Measurements from ENCODE around the gene GALNTL6.
"Not testable (repeated sequence)": the region's sequence is repeated elsewhere in the genome, so short reads cannot be mapped to it uniquely, and the experiment has no call there.

The GALNTL6 gene

DNA sequence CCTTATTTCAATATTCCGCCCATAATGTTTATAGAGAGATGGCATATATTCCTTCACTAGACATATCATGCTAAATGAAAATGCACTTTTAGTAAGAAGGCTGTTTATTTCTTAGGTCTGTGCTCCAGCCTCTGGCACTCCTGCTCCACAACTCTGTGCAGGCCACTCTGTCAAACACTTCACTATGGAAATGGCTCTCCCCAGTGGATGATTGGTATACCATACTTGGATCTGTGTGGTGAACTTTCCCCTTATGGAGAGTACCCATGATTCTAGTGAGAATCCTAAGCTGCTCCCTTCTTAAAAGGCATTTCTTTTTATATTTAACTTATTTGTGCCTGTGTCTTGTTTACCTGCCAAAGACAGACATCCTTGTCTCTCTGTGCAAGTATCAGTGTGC lies 875.3 kb downstream of the GALNTL6 start:
- DNase-seq: no peak

GRCh38 chr4:172691552-172691951 lies 878.3 kb downstream of the GALNTL6 start:
- DNase-seq: no peak

DNA sequence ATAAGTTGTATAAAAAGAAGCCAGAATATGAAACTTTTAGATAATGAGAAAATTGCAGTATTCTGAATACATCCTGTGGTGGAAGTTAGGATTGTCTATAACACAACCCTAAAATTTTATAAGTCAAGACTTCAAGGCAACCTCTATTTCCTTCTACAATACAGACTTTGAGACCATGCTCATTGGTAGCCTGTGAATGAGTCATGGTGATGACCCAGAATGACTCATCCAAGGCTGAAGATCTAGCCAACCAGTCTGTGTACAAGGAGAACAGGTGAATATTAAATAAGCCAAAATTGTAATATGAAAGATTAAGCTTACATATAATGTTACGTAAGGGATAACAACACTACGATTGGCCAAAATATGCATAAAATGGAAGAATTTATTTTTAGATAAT lies 879.5 kb downstream of the GALNTL6 start:
- no peak for DNase-seq

GRCh38 chr4:172698256-172698655 lies 885.1 kb downstream of the GALNTL6 start:
- no peak for DNase-seq

GRCh38 chr4:172705565-172705964 lies 892.4 kb downstream of the GALNTL6 start:
- DNase-seq: no peak

- no peak for DNase-seq
Measured at GRCh38 chr4:172706000-172706399, 892.8 kb downstream of the GALNTL6 start.

DNA sequence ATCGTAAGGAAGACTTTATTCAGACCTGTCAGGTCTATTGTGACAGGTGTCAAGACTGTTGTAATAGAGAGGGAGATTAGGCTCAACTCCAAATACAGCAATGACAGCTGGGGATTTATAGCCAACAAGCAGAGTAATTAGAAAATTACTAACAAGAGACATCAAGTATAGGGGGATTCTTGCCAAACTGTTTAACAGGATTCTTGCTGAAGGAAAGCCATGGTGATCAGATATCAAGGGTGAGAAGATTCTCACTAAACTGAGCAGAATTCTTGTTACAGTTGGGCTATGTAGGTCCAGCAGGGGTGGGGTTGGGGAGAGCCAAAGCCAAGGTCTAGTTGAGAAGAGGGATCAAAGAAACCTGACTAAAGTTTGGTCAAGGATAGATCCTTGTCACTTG lies 894.4 kb downstream of the GALNTL6 start:
- DNase-seq: no peak

- DNase-seq: no peak
Measured at GRCh38 chr4:172708184-172708583, 895.0 kb downstream of the GALNTL6 start.

- no peak for DNase-seq
Measured at GRCh38 chr4:172709376-172709775, 896.2 kb downstream of the GALNTL6 start.

DNA sequence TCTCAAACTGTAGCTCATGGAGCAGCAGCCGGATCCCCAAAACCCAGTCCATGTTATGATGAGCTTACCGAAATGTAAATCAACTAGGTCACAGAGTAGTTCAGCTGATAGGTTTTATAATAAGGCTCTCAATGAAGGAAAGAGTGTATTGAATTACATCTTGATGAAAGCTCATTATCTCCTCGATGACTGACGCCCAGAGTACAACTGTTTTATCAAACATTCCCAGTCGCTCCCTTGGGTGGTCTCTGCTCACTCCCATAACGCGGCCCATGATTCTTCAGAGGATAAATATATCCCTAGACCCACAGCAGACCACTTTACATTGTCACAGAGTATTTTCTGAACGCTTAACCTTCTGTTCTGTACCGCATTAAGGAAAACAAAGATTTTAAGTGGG lies 903.1 kb downstream of the GALNTL6 start:
- DNase-seq: no peak

DNA sequence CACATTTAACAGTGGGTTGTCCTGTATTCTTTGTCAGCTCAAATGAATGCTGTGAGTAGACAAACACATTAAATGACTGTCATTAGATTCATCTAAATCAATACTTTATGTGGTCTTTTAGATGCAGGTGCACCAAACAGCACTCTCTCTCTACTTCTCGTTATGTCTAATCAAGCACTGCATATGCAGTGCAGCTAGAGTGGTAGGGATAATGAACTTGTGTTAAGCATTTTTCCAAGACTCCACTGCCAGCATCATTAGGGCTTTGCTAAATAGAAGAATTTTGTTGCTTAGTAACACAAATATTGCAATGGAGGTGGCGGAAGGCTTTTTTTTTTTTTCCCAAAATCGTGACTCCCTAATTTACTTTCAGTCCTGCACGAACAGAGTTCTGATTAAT lies 908.5 kb downstream of the GALNTL6 start:
- no peak for DNase-seq

GRCh38 chr4:172725581-172725980 lies 912.4 kb downstream of the GALNTL6 start:
- DNase-seq: no peak

DNA sequence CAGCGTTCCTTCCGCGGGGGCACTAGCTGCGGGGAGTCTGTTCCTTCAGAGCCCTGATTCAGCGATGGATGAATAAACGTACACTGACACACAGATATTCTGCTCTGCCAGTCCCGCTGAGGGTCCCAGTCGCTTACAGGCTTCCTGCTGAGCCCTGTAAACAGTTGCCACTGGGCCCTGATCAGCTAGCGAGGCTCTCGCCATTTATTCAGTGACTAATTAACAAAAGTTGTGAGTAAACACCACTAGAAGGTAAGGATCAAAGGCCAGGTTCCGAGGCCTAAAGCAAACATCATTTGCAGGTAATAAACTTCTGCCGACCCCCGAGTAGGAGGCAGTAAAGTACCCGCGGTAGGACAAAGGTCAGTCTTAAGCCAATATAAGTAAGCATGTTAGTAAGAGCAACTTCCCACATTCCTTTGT lies 912.8 kb downstream of the GALNTL6 start:
- DNase-seq: no peak

DNA sequence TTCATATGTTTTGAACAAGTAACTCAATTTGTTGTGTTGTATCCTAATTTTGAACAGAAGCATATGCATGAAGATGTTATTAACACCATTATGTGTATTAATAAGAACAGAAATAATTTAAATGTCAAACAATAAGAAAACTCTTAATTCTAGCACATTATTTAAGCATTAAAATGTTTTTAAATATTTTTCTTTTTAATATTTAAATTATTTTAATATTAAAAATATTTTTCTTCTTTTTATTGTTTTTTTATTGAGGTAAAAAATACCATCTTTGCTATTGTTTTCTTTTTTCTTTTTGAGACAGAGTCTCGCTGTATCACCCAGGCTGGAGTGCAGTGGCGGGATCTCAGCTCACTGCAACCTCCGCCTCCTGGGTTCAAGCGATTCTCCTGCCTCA lies 914.4 kb downstream of the GALNTL6 start:
- no peak for DNase-seq

DNA sequence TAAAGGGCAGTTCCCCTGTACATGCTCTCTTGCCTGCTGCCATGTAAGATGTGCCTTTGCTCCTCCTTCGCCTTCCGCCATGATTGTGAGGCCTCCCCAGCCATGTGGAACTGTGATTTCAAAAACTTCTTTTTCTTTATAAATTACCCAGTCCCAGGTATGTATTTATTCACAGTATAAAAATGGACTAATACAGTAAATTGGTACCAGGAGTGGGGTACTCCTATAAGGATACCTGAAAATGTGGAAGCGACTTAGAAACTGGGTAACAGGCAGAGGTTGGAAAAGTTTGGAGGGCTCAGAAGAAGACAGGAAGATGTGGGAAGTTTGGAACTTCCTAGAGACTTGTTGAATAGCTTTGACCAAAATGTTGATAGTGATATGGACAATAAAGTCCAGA lies 920.4 kb downstream of the GALNTL6 start:
- DNase-seq: not testable (repeated sequence)

- DNase-seq: no peak
Measured at GRCh38 chr4:172734555-172734954, 921.4 kb downstream of the GALNTL6 start.

DNA sequence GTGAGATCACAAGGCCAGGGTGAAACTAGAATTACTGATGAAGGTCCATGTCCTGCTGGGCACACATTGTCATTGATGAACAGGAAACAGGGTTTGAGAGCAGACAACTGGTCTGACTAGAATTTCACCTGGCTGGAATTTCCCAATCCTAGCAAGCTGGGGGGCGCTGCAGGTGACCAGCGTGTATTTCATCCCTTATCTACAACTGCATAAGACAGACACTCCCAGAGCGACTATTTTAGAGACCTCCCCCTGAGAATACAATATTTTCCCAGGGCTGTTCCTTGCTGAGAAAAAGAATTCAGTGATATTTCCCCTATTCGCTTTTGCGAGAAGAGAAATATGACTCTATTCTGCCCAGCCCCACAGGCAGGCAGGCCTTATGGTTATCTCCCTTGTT lies 922.8 kb downstream of the GALNTL6 start:
- DNase-seq: no peak

GRCh38 chr4:172740434-172740833 lies 927.2 kb downstream of the GALNTL6 start:
- no peak for DNase-seq

- no peak for DNase-seq
Measured at GRCh38 chr4:172750910-172751309, 937.7 kb downstream of the GALNTL6 start.

- DNase-seq: no peak
Measured at GRCh38 chr4:172751550-172751949, 938.3 kb downstream of the GALNTL6 start.

DNA sequence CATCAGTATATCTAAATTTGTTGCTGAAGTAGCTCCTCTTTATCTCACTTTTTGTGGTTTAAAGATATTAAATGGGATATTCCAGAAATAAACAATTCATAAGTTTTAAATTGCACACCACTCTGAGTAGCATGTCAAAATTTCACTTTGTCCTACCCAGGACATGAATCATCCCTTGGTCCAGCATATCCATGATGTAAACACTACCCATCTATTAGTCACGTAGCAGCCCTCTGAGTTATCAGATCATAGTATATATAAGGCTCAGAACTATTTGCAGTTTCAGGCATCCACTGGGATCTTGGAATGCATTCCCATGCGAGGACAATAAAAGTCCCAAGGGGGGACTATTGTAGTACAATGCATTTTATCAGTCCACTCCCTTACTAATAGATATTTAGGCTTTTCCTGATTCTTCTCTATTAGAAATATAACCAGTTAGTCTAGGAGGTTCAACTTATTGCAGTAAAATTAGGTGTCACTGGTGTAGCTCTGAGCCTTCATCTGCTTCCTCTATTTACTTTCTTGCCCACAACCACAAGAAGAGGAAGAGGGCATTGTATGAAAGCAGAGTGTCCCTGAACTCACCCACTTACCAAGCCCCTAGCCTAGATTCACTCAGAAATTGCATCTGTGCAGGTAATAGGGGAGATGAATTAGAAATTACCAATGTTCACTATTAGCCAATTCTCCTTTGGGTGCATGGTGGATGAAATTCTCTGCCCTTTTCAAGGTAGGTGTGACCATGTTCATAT lies 945.6 kb downstream of the GALNTL6 start:
- no peak for DNase-seq

- DNase-seq: no peak
Measured at GRCh38 chr4:172760512-172760911, 947.3 kb downstream of the GALNTL6 start.

- DNase-seq: no peak
Measured at GRCh38 chr4:172762895-172763294, 949.7 kb downstream of the GALNTL6 start.

GRCh38 chr4:172770787-172771186 lies 957.6 kb downstream of the GALNTL6 start:
- no peak for DNase-seq

GRCh38 chr4:172772781-172773180 lies 959.6 kb downstream of the GALNTL6 start:
- no peak for DNase-seq
